Esophagus muscularis mucosa (tissue), 4 donors: ENCODE measurements around the gene NAA80. TPM values are rescaled to one million over a fixed set of nuclear protein-coding genes. Genes with fewer than 3 reads are reported as not detected.

ENCODE experiments used
- DNase-seq: peaks from one replicate; pipeline ENCODE4 v3.0.0-alpha.2; 2017; ENCODE audit errors: extremely low spot score
- H3K27ac ChIP-seq, 4 donors: fragments of 200-600 bp; sonication (generic); replicated peaks in 1 of 4; 1 replicate in 3 of 4; 2 replicates in 1 of 4; pipeline ENCODE4 v1.5.1; 2016 to 2019; ENCODE audit warnings: mild to moderate bottlenecking in 1 of 4
- H3K27me3 ChIP-seq, 4 donors: fragments of 200-600 bp; sonication (generic); one replicate each; pipeline versions ENCODE4 v1.5.1 to v1.6.0; 2016 to 2019
- H3K36me3 ChIP-seq, 4 donors: fragments of 200-600 bp; sonication (generic); one replicate each; pipeline ENCODE4 v1.5.1; 2016 to 2019
- H3K4me1 ChIP-seq, 4 donors: fragments of 200-600 bp; sonication (generic); one replicate each; pipeline ENCODE4 v1.5.1; 2016 to 2019
- H3K4me3 ChIP-seq, 4 donors: fragments of 200-600 bp; sonication (generic); 1 replicate in 2 of 4; 2 replicates in 2 of 4; pipeline ENCODE4 v1.5.1; 2016 to 2019; ENCODE audit warnings: mild to moderate bottlenecking in 4 of 4, moderate library complexity in 1 of 4
- H3K9me3 ChIP-seq, 4 donors: fragments of 200-600 bp; sonication (generic); 1 replicate in 3 of 4; 2 replicates in 1 of 4; pipeline ENCODE4 v1.5.1; 2016 to 2019
- EP300 ChIP-seq: sonication (generic); formaldehyde crosslinking; IDR thresholded peaks from one replicate; pipeline ENCODE4 v1.6.1; 2017; ENCODE audit warnings: antibody characterized with exemption
- POLR2A ChIP-seq: fragments of 450-650 bp; IDR thresholded peaks from one replicate; pipeline ENCODE4 v1.6.1; 2017; ENCODE audit warnings: antibody characterized with exemption, moderate library complexity, mild to moderate bottlenecking, low read depth
- POLR2AphosphoS5 ChIP-seq, 2 donors: sonication (generic); formaldehyde crosslinking; IDR thresholded peaks; one replicate each; pipeline ENCODE4 v1.6.1; 2017; ENCODE audit warnings: antibody characterized with exemption in 2 of 2
- WGBS: methylation state at CpG from one replicate; pipeline ENCODE4 v1.1.5; 2018; 5-methylcytosine and 5-hydroxymethylcytosine counted together
- intact Hi-C: fragments of 100-400 bp; cut with DNase I; formaldehyde crosslinking; loops from one replicate; pipeline ENCODE4 v1.15.1; 2023
- total RNA-seq, 4 donors: library from RNA; depleted of rRNA; stranded (reverse); fragments of >200 nt; gene quantifications; one replicate each; pipeline versions ENCODE4 v1.1.0 to v1.2.1, GENCODE V29; 2016
- TF ChIP-seq, protein P1 (sequence below), 3 experiments: fragments of 200-600 bp in 2 of 3; fragments of 450-650 bp in 1 of 3; sonication (generic) in 2 of 3; IDR thresholded peaks; one replicate each; pipeline ENCODE4 v1.5.1; 2017 to 2019; ENCODE audit warnings: antibody characterized with exemption in 3 of 3, mild to moderate bottlenecking in 2 of 3, moderate library complexity in 1 of 3

Gene NAA80
- total RNA-seq, 4 donors from 2014 or later = 6.8 to 9.5 (median 8.0) TPM

DNA sequence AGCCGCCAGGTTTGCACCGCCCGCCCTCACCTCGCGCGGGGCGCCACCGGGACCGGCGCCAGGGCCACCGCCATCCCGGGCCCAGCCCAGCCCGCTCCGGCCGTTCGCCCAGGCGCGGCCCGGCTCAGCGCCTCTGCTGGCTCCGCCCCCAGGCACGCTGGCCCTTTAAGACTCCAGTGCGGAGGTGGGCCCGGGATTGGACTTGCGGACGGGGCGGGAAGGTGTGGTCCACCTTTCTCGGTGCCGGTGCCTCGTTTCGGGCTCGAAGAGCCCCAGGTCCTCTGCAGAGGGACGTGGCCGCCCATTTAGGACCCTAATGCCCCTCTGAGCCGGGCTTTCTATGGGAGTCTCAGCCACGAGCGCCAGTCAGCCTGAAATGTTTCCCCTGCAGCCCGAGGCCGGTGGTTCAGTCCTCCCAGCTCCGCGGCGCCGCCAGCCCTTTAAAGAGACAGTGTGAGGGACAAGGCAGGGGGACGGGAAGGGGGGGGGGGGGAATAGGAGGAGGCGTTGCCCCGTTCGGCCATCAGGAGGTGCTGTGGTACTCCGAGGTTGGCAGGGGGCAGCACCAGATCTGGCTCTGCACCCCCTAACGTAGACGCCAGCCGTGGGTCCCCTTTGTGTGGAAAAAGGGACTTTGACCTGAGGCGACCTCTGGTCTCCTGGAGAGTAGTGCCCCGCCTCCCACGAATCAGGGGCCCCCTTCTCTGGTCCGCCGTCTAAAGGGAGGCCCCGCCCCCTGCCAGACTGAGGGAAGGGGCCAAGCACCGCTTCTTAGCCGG lies 22.3 kb upstream of the NAA80 start:
- Histone ChIP-seq H3K4me1 (peaks cover 56 to 91% (median 84%) of the 10 kb centered on the region in 4 donors), H3K9me3 (no peaks in the 10 kb centered on the region), H3K27ac (peak overlapping the region; percentile 93 to 95 (median 93)), H3K36me3 (peaks cover 10 to 59% (median 52%) of the 10 kb centered on the region in 4 donors), H3K4me3 (peak overlapping the region; percentile 72 to 88 (median 84)), H3K27me3 (no peaks in the 10 kb centered on the region)
- TF ChIP-seq, protein P1, sequence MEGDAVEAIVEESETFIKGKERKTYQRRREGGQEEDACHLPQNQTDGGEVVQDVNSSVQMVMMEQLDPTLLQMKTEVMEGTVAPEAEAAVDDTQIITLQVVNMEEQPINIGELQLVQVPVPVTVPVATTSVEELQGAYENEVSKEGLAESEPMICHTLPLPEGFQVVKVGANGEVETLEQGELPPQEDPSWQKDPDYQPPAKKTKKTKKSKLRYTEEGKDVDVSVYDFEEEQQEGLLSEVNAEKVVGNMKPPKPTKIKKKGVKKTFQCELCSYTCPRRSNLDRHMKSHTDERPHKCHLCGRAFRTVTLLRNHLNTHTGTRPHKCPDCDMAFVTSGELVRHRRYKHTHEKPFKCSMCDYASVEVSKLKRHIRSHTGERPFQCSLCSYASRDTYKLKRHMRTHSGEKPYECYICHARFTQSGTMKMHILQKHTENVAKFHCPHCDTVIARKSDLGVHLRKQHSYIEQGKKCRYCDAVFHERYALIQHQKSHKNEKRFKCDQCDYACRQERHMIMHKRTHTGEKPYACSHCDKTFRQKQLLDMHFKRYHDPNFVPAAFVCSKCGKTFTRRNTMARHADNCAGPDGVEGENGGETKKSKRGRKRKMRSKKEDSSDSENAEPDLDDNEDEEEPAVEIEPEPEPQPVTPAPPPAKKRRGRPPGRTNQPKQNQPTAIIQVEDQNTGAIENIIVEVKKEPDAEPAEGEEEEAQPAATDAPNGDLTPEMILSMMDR (IDR thresholded peaks at IDR 0.05) = peak; percentile 40 to 64 (median 48)
- TF ChIP-seq POLR2AphosphoS5 (IDR thresholded peaks at IDR 0.05) = peak in 1 of 2 donors; percentile 58
- TF ChIP-seq POLR2A = no peak
- TF ChIP-seq EP300 = no peak
- DNase-seq = peak; percentile 97
- 10% methylated on average over 7 of the region's 59 CpGs for WGBS
- intact Hi-C loops = no loop called here

DNA sequence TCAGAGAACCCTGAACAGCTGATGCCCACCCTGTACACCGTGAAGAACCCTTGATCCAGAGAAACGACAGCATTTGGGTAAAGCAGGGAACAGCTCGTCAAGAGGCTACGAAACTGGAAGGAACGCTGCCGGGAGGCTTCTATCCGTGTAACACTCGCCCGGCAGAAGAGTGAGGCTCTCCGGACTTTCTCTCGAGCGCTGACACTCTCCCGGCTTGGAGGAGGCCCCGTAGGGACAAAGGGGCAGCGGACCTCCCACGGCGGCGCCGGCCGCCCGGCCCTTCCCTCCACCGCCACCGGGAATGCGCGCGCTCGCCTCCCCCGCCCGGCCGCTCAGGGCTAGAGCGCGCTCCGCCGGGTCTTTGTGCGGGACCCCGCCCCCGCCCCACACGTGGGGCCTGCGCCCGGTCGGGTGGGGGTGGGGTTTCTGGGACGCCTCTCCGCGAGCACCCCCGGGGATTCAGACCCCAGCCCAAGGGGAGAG lies 21.7 kb upstream of the NAA80 start:
- intact Hi-C loops = no loop called here

DNA sequence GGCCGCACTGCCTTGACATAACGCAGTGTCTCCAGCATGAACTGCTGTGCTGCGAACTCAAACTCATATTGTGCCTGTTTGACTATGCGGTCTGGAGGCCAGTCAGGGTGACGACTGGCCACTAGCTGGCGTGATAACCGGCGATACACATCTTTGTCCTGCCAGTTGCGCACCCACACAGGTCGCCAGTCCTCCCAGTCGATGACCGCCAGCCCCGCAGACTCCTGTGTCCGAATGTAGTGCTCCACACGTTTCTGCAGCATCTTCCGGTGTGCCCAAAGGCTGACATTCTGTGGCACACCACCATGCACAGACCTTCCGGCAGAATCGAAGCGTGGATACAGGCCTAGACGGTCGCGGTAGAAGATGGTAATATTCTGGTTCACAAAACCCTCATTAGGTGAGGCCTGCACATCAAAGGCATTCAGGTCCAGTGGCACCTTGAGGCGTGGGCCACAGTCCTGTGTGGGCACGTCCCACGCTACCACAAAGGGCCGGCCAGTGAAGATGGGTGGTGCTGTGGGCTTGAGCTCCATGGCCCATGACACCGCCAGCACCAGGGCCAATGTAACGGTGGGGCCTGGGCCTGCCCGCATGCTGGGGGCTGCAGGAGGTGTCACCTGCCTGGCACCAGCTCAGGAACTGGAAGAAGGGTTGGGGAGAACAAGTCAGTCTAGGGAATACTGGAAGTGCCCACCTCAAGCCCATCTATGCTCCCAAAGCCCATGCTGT lies 20.9 kb upstream of the NAA80 start:
- Histone ChIP-seq H3K27ac (peak overlapping the region; percentile 93 to 95 (median 93)), H3K4me1 (peaks cover 56 to 81% (median 76%) of the 10 kb centered on the region in 4 donors), H3K36me3 (peaks cover 0 to 61% (median 49%) of the 10 kb centered on the region in 4 donors), H3K27me3 (no peaks in the 10 kb centered on the region), H3K9me3 (no peaks in the 10 kb centered on the region), H3K4me3 (peak overlapping the region; percentile 72 to 88 (median 84))
- 79% methylated on average over 12 of the region's 29 CpGs for WGBS
- intact Hi-C loops = no loop called here
- TF ChIP-seq, protein P1 (IDR thresholded peaks at IDR 0.05) = no peak
- TF ChIP-seq POLR2A = no peak
- TF ChIP-seq EP300 = no peak
- no peak for TF ChIP-seq POLR2AphosphoS5 (IDR thresholded peaks at IDR 0.05)
- DNase-seq = no peak

More for the DNA sequence above, 21.7 kb upstream of the NAA80 start:
- peaks cover 4 to 61% (median 52%) of the 10 kb centered on the region in 4 donors for H3K36me3 ChIP-seq
- no peak for TF ChIP-seq POLR2A
- TF ChIP-seq POLR2AphosphoS5 (IDR thresholded peaks at IDR 0.05) = peak in 1 of 2 donors; percentile 47
- TF ChIP-seq EP300 = no peak
- TF ChIP-seq, protein P1 (IDR thresholded peaks at IDR 0.05) = no peak
- no peaks in the 10 kb centered on the region for H3K9me3 ChIP-seq
- peak overlapping the region; percentile 93 to 95 (median 93) for H3K27ac ChIP-seq
- peak overlapping the region; percentile 72 to 88 (median 84) for H3K4me3 ChIP-seq
- DNase-seq = no peak
- peaks cover 56 to 90% (median 83%) of the 10 kb centered on the region in 4 donors for H3K4me1 ChIP-seq
- WGBS = 0% methylated on average over 17 of the region's 45 CpGs
- H3K27me3 ChIP-seq = no peaks in the 10 kb centered on the region

DNA sequence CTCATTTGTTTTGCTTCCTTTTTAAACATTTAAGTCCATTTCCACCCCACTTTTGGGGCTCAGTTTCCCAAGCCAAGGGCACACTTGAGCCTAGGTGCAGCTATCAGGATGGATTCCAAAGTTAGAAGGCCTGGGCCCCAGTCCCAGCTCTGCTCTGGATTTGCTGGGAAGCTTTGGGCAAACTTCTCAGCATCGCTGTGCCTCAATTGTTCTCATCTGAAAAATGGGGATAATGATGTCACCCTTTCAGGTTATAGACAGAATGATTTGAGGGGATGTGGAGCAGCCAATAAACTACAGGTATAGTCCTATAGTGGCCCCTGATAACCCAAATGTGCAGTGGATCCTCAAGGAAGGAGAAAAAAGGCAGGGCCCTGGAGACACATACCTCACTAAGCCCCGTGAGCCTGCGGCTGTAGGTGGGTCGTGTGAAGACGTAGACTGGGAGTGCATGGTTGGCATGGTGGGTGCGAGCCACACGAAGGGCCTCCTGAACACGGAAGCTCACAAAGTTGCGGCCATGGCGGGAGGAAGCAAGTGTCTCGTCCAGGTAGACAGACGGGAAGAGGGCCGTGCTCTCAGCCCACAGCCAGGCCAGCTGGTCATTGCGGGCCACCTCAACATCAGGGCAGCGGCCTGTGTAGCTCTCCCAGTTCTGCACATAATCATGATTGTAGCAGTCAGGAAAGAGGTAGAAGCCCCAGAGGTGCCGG lies 20.1 kb upstream of the NAA80 start:
- Histone ChIP-seq H3K4me3 (peak overlapping the region; percentile 72 to 88 (median 84)), H3K27me3 (no peaks in the 10 kb centered on the region), H3K36me3 (peaks cover 0 to 64% (median 50%) of the 10 kb centered on the region in 4 donors), H3K27ac (peak overlapping the region in 3 of 4 donors; percentile 16 to 48 (median 22)), H3K4me1 (peaks cover 49 to 82% (median 70%) of the 10 kb centered on the region in 4 donors), H3K9me3 (no peaks in the 10 kb centered on the region)
- no peak for TF ChIP-seq POLR2A
- TF ChIP-seq, protein P1 (IDR thresholded peaks at IDR 0.05) = no peak
- no peak for TF ChIP-seq POLR2AphosphoS5 (IDR thresholded peaks at IDR 0.05)
- TF ChIP-seq EP300 = no peak
- WGBS = 87% methylated on average over 14 of the region's 16 CpGs
- DNase-seq = no peak
- intact Hi-C loops = no loop called here
